Neural cell (in vitro differentiated cells): Measurements from ENCODE around the gene IL11. TPM values are rescaled to one million over a fixed set of nuclear protein-coding genes. Genes with fewer than 3 reads are reported as not detected.

Experiments used
- H2AFZ ChIP-seq: fragments of 200-600, 300-800 bp; sonication (generic), shearing (Covaris generic); 2 replicates; pipeline ENCODE4 v1.6.0; 2014; ENCODE audit warnings: low read depth, mild to moderate bottlenecking, antibody characterized with exemption, low read length, moderate library complexity
- H3F3A ChIP-seq: fragments of 200-600 bp; shearing (Covaris generic); 2 replicates; pipeline ENCODE4 v1.6.1; 2016; ENCODE audit warnings: mild to moderate bottlenecking, moderate library complexity, mixed read lengths, antibody characterized with exemption, low read length; ENCODE audit not compliant: insufficient read depth, poor library complexity, severe bottlenecking
- H3K27ac ChIP-seq: fragments of 200-600, 300-800 bp; sonication (generic), shearing (Covaris generic); 2 replicates; pipeline ENCODE4 v1.5.1; 2014; ENCODE audit warnings: mild to moderate bottlenecking, low read length, moderate library complexity
- H3K27me3 ChIP-seq: fragments of 300-800, 200-600 bp; sonication (generic), shearing (Covaris generic); 2 replicates; pipeline ENCODE4 v1.6.0; 2014; ENCODE audit warnings: mild to moderate bottlenecking, low read depth, low read length, moderate library complexity; ENCODE audit not compliant: insufficient read depth
- H3K36me3 ChIP-seq: fragments of 300-800, 200-600 bp; sonication (generic), shearing (Covaris generic); 2 replicates; pipeline ENCODE4 v1.5.1; 2014; ENCODE audit warnings: mild to moderate bottlenecking, antibody characterized with exemption, low read length, moderate library complexity; ENCODE audit not compliant: insufficient read depth
- H3K4me2 ChIP-seq: fragments of 300-800, 200-600 bp; sonication (generic), shearing (Covaris generic); 2 replicates; pipeline ENCODE4 v1.6.0; 2014; ENCODE audit warnings: mild to moderate bottlenecking, low read length
- H3K4me3 ChIP-seq: fragments of 300-800, 200-600 bp; sonication (generic), shearing (Covaris generic); 2 replicates; pipeline ENCODE4 v1.5.1; 2014; ENCODE audit warnings: mild to moderate bottlenecking, low read length, moderate library complexity
- H3K79me2 ChIP-seq: fragments of 200-600 bp; shearing (Covaris generic); replicated peaks from 2 replicates; pipeline ENCODE4 v1.6.0; 2014; ENCODE audit warnings: mild to moderate bottlenecking, low read length, moderate library complexity; ENCODE audit not compliant: insufficient read depth
- H3K9ac ChIP-seq: fragments of 300-800, 200-600 bp; sonication (generic), shearing (Covaris generic); 2 replicates; pipeline ENCODE4 v1.6.1; 2016; ENCODE audit warnings: mild to moderate bottlenecking, low read length, mixed read lengths
- H3K9me2 ChIP-seq: fragments of 200-600 bp; shearing (Covaris generic); 2 replicates; pipeline ENCODE4 v1.6.1; 2016; ENCODE audit warnings: mild to moderate bottlenecking, low read length, mixed read lengths; ENCODE audit not compliant: insufficient read depth
- H3K9me3 ChIP-seq: fragments of 200-600, 300-800 bp; sonication (generic), shearing (Covaris generic); 2 replicates; pipeline ENCODE4 v1.6.1; 2016; ENCODE audit warnings: mild to moderate bottlenecking, mixed run types, low read length, moderate library complexity, mixed read lengths
- H4K20me1 ChIP-seq: fragments of 200-600 bp; shearing (Covaris generic); 2 replicates; pipeline ENCODE4 v1.6.1; 2016; ENCODE audit warnings: mild to moderate bottlenecking, mixed run types; ENCODE audit not compliant: insufficient read depth
- CTCF ChIP-seq: fragments of 450-650 bp; IDR thresholded peaks from 2 replicates; pipeline ENCODE4 v1.5.1; 2014; ENCODE audit warnings: antibody characterized with exemption, mild to moderate bottlenecking, moderate library complexity; ENCODE audit not compliant: poor library complexity, severe bottlenecking
- EP300 ChIP-seq: fragments of 450-650 bp; conservative IDR thresholded peaks from 2 replicates; pipeline ENCODE4 v1.6.1; 2014; ENCODE audit warnings: antibody characterized with exemption, mild to moderate bottlenecking, moderate library complexity; ENCODE audit not compliant: poor library complexity, severe bottlenecking
- EZH2 ChIP-seq: fragments of 200-600, 300-800 bp; shearing (Covaris generic), sonication (generic); IDR thresholded peaks from 2 replicates; pipeline ENCODE4 v1.6.1; 2014; ENCODE audit warnings: antibody characterized with exemption, low read length, borderline replicate concordance, mild to moderate bottlenecking; ENCODE audit not compliant: insufficient read depth, poor library complexity, severe bottlenecking
- MXI1 ChIP-seq: fragments of 450-650 bp; conservative IDR thresholded peaks from 2 replicates; pipeline ENCODE4 v1.6.1; 2014; ENCODE audit warnings: antibody characterized with exemption, mild to moderate bottlenecking; ENCODE audit not compliant: poor library complexity, severe bottlenecking
- POLR2AphosphoS5 ChIP-seq: IDR thresholded peaks from 2 replicates; pipeline ENCODE4 v1.6.1; 2012
- RAD21 ChIP-seq: fragments of 450-650 bp; conservative IDR thresholded peaks from 2 replicates; pipeline ENCODE4 v1.6.1; 2014; ENCODE audit warnings: antibody characterized with exemption, mild to moderate bottlenecking, moderate library complexity
- REST ChIP-seq: IDR thresholded peaks from 2 replicates; pipeline ENCODE4 v1.6.1; 2012; ENCODE audit warnings: borderline replicate concordance
- SMC3 ChIP-seq: fragments of 450-650 bp; conservative IDR thresholded peaks from 2 replicates; pipeline ENCODE4 v1.6.1; 2014; ENCODE audit warnings: antibody characterized with exemption, mild to moderate bottlenecking, moderate library complexity; ENCODE audit not compliant: poor library complexity
- TAF1 ChIP-seq: IDR thresholded peaks from 2 replicates; pipeline ENCODE4 v1.6.1; 2012; ENCODE audit warnings: low read depth
- polyA plus RNA-seq: library from polyadenylated mRNA; depleted of rRNA; stranded (reverse); fragments of >200 nt; gene quantifications from 2 replicates; pipeline ENCODE4 v1.2.3, GENCODE V29; 2014

Gene IL11
- polyA plus RNA-seq, 1 donor from 2014 or later: 0.62 TPM

- no peak overlapping the region for H3K4me2 ChIP-seq
- H3K79me2 ChIP-seq: no peaks in the 10 kb centered on the region
- H3K9ac ChIP-seq: no peak overlapping the region
- H3K4me3 ChIP-seq: no peak overlapping the region
- H3K9me3 ChIP-seq: no peaks in the 10 kb centered on the region
- H2AFZ ChIP-seq: no peak overlapping the region
- H3F3A ChIP-seq: no peaks in the 10 kb centered on the region
- no peak for TF ChIP-seq RAD21
- TF ChIP-seq MXI1: no peak
- no peak for TF ChIP-seq EZH2
- TF ChIP-seq CTCF: no peak
- TF ChIP-seq SMC3: no peak
- no peak for TF ChIP-seq EP300
- TF ChIP-seq REST: no peak
- no peak for TF ChIP-seq POLR2AphosphoS5
- no peak for TF ChIP-seq TAF1
- peaks cover 7% of the 10 kb centered on the region for H3K27me3 ChIP-seq
- H3K9me2 ChIP-seq: no peaks in the 10 kb centered on the region
- H3K27ac ChIP-seq: no peak overlapping the region
- H3K36me3 ChIP-seq: no peaks in the 10 kb centered on the region
- no peaks in the 10 kb centered on the region for H4K20me1 ChIP-seq
Measured at GRCh38 chr19:55346725-55347441, 23.4 kb downstream of the IL11 start.

GRCh38 chr19:55345818-55346724 lies 24.2 kb downstream of the IL11 start:
- no peaks in the 10 kb centered on the region for H3K36me3 ChIP-seq
- H3K79me2 ChIP-seq: no peaks in the 10 kb centered on the region
- H3K4me3 ChIP-seq: no peak overlapping the region
- H3K9me2 ChIP-seq: no peaks in the 10 kb centered on the region
- H3K27ac ChIP-seq: no peak overlapping the region
- no peak overlapping the region for H3K9ac ChIP-seq
- TF ChIP-seq CTCF: no peak
- TF ChIP-seq SMC3: no peak
- TF ChIP-seq POLR2AphosphoS5: no peak
- TF ChIP-seq RAD21: no peak
- no peak for TF ChIP-seq EZH2
- TF ChIP-seq REST: no peak
- TF ChIP-seq MXI1: no peak
- TF ChIP-seq TAF1: no peak
- TF ChIP-seq EP300: no peak
- H3K9me3 ChIP-seq: no peaks in the 10 kb centered on the region
- H3K4me2 ChIP-seq: no peak overlapping the region
- no peaks in the 10 kb centered on the region for H3K27me3 ChIP-seq
- peaks cover 5% of the 10 kb centered on the region for H4K20me1 ChIP-seq
- H3F3A ChIP-seq: no peaks in the 10 kb centered on the region
- H2AFZ ChIP-seq: no peak overlapping the region
